Measurements from ENCODE around the gene SNAP29.

GRCh38 chr22:20813056-20813455 lies 45.8 kb upstream of the SNAP29 start:
- no peak for TF ChIP-seq CTCF (conservative IDR thresholded peaks at IDR 0.05; ENCODE audit: low read depth in 2 of 2)
- TF ChIP-seq EZH2 (IDR thresholded peaks at IDR 0.05; ENCODE audit: low read depth, unreplicated experiment) = no peak
- TF ChIP-seq NANOG (IDR thresholded peaks at IDR 0.05; ENCODE audit: borderline replicate concordance) = no peak
- no peak for TF ChIP-seq REST (IDR thresholded peaks at IDR 0.05; ENCODE audit: unreplicated experiment)
- no peak for TF ChIP-seq ZNF114 (CRISPR knock-in tag; IDR thresholded peaks at IDR 0.05)
- no peak for TF ChIP-seq EZH2phosphoT487 (IDR thresholded peaks at IDR 0.05; ENCODE audit: unreplicated experiment)
- TF ChIP-seq POLR2AphosphoS5 (IDR thresholded peaks at IDR 0.05; ENCODE audit: low read depth) = no peak
- no peak for TF ChIP-seq CREB1 (CRISPR knock-in tag; IDR thresholded peaks at IDR 0.05; ENCODE audit: low read depth)
- TF ChIP-seq ZNF331 (CRISPR knock-in tag; IDR thresholded peaks at IDR 0.05; ENCODE audit: low read depth) = no peak

All from GM23338 (cell line).